Stimulated activated CD4-positive, alpha-beta T cell treated with anti-CD3 and anti-CD28 coated beads, TNF-alpha, amount 100 ng/mL, for 48 hours (primary cell): ENCODE measurements around the gene TFB1M.

Experiments used
- DNase-seq, 3 donors: peaks; one replicate each; pipeline ENCODE4 v3.0.0-alpha.2; 2020; ENCODE audit warnings: low read depth in 3 of 3

The TFB1M gene

DNA sequence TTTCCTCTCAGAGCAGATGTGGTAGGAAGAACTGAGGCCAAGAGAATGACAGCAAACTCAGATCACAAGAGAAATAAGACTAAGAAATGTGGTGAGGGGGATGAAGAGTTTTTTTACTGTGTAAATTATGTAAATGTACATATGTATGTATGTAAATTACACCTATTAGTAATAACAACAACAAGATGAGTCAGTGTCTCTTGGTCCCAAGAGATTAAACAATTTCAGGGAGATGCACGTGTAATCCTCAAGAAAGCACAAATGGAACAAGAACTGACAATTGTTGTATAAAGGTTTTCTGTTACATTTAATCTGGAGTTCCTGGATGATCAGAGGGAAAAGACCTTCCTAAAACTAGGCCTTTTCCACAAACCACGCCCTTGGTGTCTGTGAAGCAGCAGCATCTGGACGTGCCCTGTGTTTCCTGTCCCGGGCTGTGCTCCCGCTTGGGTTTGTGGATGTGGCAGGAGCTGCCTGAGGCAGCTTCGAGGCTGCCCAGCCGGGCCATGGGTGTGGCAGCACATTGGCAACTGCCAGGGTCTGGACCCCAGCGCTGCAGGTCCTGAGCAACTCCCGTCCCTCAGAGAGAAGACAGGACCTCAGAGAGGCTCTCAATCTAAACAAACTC, 49.5 kb downstream of the TFB1M start:
- no peak for DNase-seq

DNA sequence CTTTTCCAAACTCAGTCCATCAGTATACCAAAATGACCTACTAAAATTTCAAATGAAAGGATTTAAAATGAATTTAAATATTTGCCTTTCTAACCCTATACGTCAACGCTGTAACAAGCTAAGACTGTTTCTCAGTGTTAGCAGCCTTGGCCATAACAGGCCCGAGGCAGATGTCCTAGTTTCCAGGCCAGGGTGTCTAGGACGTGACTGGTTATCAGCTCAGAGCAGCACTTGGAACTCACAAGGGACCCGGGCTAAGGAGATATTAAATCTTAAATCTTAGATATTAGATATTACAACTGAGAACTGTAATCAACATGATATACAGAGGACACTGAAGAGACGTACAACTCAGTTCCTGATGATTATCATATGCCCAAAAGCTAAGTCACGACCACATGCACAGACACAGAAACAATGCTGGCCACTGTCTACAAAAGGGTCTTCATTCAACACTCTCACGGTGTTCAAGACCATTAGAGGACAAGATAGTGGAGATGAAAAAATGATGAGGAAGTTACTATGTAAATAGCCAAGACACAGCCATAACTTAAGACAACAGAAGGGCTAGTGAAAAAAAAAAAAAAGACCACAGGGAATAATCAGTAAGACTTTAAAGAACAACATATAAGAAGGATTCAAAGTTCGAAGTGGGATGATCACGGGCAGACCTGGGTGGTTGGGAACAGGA, 50.8 kb downstream of the TFB1M start, which contains the start of gene CLDN20:
CLDN20 (plus strand) TSS at position 641 of the 691 bp plus-strand sequence. CDS start 11,707 bp downstream, outside the sequence.
- DNase-seq: no peak

DNA sequence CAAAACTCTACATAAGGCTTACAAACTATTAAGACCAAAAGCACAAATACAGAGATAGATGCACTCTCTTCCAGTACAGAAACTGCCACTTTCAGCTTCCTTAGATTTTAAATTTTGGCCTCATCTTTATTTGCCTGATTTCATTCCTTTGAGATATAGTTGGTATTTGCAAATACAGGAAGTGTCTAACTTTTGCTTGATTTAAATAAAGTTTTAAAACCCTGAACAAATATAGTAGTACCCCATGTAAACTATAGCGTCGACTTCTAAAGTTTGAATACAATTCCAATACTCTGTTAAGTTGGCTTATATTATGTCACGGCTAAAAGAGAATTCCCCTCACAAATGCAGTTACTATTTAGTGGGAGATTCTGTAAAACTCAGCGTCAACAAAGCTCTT, 51.6 kb downstream of the TFB1M start:
- no peak for DNase-seq

DNA sequence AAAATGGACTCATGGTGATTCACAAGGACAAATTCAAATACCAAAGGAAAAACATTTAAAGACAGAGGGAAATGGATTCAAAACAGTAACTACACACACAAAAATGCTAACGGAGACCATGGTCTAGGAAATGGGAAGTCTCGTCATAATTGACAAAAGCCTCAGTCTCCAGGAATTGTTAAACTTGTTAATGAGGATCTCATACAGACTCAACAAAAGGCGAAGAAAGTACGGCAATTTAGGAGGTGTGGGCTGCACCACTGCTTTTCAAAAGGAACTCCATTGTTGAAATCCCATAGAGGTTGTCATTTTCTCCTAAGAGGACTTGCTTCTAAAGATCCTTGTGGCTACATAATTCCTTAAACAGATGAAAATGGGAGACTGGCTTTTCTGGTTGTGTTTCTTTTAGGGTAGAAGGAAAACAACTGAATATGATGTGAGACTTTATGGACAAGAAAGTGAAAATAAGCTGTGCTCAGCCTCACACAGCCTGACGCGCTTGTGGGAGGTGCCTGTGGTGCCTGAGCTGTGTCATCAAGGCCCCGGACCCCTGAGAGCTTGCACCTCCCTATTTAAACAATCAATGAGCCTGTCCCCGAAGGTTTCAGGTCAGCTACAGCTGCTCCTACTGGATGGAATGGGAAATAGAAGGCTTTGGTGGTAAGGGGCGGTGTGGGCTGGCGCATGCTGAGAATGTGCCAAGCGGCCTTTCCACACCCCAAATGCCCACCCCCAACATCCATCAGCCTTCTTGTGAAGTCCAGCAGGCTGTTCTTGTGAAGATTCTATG, 53.0 kb downstream of the TFB1M start:
- DNase-seq: no peak

DNA sequence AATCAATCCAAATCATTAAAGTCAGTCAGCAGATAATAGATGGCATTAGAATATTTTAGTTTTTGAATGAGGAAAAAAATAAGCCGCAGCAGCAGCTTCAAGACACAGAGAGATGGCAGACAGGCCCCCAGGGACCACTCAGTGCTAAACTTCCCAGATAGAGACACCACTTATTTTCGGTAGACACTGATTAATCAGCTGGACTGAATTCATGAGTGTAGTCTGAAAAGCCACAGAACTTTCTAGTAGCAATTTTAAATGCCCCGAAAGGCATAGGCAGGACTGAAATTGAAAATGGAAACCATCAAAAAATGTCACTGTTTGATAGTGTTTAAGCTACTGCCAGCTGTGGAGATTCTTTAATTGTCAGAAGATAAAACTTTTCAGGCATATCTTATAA, 53.6 kb downstream of the TFB1M start:
- DNase-seq: no peak

DNA sequence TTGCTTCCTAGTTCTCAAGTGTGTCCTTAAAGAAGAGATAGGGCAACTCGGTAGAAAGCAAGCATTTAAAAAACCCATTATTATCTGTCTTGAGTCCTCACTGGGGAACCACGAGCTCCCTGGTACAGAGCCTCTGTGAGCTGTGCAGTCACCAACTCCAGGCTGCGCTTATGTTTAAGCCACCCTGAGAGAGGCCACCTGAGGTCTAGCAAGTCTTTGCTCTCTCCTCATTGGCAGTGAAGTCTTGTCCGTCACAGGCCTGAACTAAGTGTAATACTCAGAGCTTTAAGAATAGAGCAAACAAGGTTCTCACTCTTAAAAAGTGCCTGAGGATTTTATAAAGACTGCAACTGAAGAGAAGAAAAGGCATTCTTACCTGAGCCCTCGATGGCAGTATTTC, 54.4 kb downstream of the TFB1M start:
- no peak for DNase-seq

DNA sequence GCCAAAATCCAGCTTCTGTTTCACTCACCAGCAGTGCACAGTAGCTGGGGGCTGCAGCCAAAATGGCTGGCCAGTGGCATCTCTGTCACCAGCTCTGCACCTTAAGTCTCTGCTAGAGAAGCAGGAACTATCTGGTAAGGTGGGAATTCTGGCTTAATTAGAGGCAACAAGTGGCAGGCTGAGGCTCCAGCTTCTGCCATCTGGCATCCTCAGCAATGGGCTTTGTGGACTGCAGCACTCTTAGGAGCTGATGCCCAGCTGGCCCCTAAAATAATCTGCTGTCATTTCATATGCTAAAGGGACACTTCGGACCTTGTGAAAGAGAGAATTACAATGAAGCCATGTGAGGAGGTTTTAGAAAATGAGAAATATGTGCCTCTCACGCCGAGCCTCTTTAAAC, 55.1 kb downstream of the TFB1M start:
- no peak for DNase-seq

DNA sequence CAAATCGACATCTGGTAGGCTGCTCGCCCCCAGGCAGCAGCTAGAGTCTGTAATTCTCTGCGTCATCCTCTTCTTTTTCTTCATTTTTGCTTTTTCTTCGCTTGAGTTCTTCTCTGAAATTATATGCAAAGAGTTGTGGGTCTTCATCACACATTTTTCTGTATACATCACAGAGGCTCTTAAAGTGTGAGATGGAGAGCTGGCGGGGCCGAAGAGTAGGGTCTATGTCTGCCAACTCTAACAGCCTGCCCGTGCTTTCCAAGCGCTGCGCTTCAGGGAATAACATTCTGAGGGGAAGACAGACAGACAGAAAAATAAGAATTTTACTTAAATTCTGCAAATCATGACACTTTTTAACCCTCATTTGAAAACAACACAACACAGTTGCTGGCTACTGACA, 56.5 kb downstream of the TFB1M start:
- no peak for DNase-seq

DNA sequence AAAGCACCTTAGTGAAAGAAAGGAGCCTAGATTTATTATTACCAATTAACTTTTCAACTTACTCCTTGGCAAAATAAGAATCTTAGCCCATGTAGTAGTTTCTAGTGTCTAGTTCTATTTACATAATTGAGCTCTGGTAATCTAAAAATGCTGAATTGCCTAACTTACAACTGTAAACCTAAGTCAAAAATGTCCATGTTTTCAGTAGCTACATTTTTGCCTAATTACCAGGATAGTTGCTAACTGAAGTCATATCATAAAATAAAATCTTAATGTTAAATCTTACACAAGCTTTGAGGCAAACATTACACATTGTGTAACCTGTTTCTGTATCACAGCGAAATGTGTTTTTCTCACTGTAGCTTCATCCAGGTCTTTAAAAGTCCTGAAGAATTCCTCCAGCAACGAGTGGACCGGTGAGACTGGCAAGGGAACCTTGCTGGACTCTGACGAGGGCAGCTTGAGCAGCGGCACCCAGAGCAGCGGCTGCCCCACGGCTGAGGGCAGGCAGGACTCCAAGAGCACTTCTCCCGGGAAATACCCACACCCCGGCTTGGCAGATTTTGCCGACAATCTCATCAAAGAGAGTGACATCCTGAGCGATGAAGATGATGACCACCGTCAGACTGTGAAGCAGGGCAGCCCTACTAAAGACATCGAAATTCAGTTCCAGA, 58.0 kb downstream of the TFB1M start:
- no peak for DNase-seq

DNA sequence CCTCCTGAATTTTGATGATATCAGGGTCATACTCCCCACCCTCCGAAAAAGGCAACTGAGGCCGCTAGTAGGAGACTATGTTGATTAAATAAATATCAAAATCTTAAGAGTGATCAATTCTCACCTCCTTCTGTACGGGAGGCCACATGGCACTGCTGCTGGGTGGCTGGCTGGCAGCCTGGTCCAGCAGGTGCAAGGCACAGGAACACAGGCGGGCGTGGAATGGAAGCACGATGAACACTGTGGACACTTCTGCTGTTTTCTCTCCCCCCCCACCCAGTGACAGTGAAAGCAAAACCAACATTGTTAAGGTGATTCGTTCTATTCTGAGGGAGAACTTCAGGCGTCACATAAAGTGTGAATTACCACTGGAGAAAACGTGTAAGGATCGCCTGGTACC, 60.1 kb downstream of the TFB1M start:
- DNase-seq: no peak

DNA sequence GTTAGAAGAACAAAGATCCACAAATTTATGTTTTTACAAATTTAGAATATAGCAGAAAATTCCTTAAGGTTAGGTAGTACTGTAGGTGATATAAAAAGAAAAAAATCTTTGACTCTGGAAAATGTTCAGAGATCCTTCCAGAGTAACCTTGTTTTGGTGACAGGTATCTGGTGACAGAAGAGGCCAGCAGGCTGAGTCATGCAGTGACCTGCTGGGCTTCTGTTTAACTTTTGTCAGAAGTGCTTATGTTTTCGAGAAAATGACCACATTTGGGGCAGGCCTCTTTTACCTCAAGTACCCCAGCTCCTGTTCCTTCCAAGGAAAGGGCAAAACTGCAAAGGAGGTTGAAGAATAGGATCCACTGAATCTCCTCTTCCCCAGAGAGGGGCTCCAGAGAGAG, 60.9 kb downstream of the TFB1M start:
- DNase-seq: no peak

DNA sequence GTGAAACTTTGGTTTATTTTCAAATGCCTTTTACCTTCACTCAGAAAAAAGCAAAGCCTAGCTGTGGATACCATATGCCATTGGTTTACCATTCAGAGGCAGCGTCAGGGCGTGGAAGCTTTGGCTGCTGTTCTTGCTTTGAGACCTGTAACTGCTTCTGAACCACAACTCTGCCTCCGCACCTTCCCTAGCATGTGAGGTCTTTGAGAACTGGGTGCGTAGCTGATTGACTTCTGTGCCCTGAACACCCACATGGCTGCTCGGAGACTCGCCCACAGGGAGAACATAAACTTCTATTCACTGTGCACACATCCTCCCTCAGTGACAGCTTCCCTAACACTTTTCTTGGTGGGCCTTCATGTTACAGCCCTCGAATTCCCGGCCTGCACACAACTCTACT, 61.7 kb downstream of the TFB1M start:
- no peak for DNase-seq

DNA sequence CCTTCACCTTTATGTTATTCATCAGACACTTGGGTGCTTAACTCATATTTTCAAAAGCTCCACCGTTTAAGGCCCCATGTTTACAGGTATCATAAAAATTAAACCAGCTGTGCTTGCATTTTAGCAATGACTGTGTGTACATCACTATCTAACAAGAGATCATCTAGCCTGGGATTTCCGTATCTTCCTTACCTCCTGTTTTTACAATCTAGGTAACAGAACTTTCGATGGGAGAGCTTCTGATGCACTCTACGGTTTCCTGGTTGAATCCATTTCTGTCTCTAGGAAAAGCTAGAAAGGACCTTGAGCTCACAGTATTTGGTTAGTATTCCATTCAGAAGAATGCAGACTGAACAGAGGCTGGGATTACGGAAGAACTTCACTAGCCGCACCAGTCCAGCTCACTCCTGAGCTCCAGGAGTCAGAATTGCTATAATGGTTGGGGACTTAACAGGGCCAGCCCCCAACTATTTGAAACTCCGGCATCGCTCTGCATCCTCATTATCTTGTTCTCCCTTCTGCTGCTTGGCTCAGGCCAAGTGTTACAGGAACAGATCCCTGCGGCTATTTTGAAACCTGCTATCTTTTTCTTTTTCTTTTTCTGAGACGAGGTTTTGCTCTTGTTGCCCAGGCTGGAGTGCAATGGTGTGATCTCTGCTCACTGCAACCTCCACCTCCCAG, 63.4 kb downstream of the TFB1M start:
- no peak for DNase-seq

DNA sequence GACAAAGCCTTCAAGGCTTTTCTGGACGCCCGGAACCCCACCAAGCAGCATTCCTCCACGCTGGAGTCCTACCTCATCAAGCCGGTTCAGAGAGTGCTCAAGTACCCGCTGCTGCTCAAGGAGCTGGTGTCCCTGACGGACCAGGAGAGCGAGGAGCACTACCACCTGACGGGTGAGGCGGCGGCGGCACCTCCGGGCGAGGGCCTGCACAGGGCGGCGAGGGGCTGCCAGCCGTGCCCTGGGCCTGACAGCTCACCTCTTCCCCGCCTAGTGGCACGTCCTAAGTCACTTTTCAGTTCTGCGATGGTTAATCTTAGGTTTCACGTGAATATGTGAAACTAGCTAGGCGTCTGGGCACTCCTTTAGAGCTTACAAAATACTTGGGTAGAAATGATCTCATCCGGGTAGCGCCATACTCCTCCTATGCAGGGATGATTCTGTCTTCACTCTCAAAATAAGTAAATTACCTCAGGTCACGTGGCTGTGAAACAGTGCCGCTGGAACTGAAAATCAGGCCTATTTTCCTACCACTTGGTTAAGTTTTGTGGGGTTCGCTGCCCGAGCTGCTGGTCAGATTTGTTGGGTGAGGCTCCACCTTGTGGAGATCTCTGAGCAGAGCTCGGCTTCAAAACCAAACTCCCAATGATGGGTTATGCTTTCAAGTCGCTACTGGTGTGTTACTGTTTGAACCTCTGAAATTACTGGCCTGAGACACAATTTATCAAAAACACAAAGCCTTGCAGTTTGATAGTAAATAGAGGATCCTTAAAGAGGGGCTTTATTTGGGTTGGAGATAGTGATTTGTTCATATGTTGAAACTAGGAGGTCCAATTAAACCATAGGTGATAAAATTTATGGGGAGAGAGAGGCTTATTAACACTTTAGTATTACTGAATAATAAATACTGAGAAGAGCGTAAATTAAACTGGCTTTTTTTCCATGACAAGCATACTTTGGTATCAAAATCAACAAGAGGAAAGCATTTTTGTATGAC, 66.0 kb downstream of the TFB1M start:
- no peak for DNase-seq

DNA sequence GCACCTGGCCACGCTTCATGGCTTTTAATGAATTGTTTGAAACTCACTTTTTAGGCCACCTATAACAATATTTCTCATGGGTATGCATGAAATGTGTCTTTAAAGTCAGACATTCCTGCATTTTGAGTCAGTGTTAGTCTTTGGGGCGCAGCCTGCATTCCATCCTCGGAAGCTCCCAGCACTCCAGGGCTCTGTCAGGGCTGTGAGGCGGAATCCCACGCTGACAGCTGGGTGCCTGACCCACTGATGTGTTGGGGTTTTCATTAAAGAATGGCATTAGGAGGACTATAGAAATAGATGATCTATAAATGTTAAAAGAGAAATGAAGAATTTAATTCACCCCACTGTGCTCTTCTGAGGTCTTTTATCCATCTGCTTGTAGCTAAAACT, 66.7 kb downstream of the TFB1M start:
- no peak for DNase-seq

DNA sequence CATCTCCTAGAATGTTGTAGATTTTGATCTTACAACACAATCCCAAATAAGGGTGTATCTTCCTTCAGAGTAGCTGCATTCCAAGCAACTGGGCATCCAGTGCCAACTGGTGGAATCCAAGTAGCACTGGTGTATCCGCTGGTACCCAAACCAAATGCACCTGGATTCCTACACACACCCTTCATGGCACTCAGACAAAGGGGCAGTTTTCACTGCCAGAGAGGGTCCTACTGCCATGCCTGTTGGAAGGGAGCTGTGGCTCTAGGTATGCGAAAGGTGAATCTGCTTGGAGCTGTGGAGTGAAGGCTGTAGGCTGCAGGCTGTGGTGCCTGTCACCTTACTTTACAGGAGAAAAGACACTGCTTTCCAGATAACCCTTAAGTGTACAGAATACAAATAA, 67.5 kb downstream of the TFB1M start:
- no peak for DNase-seq

DNA sequence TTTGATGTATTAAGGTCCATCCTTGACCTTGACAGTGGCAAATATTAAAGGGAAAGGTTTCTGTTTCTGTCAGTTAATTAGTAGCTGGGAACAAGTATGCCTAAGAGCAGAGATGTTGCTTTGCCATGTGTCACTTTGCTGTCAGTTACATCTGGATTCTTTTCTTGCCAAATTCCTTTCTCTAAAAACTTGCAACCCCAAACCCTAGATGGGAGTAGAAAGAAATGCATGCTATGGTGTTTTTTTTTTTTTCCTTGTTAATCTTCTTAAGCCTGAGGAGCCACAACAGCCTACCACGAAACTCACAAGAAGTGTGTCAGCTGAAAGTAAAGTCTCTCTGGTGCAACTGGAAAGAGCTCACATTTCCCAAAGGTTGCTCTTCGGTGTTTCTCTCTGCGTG, 68.5 kb downstream of the TFB1M start:
- DNase-seq: no peak

DNA sequence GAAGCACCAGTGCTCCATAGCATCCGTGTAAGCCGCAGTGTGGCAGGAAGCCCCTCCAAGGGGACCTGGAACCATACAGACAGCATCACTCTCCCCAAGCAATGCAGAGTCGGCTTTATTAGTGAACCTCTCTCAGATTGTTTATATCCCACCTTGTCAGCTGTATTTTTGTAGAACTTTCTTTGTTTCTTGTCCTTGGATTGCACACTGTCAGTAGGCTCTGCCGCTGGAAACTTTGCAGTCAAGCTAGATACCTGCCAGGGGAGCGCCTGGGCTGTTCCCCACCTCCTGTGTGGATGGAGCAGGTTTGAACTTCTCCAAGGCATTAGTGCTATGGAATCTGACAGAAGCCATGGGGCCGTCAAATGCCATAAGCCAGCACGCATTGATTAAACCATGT, 69.1 kb downstream of the TFB1M start:
- no peak for DNase-seq

DNA sequence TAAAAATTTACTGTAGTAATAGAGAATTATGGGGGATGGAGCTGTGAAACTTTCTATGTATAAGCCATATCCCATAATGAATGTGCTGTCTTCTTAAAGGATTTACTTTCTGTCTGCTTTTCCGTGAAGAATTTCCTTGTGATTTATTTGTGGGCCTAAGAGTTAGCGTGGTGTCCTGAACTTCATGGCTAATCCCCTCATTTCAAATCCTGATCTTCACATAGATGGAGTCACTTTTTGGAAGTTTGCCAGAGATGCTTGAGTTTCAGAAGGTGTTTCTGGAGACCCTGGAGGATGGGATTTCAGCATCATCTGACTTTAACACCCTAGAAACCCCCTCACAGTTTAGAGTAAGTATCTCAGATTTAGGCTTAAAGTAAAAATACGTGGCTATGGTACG, 69.8 kb downstream of the TFB1M start:
- DNase-seq: no peak

DNA sequence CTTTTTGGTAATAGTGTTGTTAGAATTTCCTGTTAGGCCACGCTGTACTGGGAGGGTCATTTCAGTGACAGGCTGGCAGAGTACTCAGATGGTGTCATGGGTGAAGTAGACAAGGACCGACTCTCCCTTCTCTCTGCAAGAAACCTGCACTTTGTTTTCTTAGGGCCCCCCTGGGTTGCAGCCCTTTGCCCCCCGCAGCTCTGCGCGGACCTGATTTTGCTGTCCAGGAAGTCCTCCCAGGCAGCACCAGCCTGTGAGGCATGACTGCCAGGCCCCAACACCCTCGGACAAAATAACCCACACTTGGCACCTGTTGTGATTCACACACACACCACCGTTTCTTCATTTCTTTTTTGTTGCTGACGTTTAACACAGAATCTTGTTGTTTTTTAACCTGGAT, 72.3 kb downstream of the TFB1M start:
- DNase-seq: no peak
